ENCODE measurements around the gene AKAP6.

DNA sequence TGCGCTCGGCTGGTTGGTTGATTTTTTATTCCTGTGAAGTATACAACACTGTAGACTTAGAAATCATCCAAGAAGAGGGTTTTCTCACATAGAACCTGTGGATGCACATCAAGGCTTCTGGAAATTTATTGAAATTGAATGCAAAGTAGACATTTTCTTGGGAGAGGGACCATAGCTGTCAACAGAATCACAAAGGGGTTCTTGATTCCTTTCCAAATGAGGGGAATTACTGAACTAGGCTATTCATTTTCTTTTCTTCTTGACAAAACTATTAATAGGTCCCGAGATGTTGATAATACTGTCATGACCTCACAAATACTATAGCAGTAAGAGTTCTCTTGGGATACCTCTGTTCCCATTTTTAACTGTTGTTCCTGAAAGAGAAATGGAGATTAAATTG is 73.9 kb downstream of the AKAP6 start:
- TF ChIP-seq, protein P1, sequence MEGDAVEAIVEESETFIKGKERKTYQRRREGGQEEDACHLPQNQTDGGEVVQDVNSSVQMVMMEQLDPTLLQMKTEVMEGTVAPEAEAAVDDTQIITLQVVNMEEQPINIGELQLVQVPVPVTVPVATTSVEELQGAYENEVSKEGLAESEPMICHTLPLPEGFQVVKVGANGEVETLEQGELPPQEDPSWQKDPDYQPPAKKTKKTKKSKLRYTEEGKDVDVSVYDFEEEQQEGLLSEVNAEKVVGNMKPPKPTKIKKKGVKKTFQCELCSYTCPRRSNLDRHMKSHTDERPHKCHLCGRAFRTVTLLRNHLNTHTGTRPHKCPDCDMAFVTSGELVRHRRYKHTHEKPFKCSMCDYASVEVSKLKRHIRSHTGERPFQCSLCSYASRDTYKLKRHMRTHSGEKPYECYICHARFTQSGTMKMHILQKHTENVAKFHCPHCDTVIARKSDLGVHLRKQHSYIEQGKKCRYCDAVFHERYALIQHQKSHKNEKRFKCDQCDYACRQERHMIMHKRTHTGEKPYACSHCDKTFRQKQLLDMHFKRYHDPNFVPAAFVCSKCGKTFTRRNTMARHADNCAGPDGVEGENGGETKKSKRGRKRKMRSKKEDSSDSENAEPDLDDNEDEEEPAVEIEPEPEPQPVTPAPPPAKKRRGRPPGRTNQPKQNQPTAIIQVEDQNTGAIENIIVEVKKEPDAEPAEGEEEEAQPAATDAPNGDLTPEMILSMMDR (IDR thresholded peaks at IDR 0.05): no peak
- TF ChIP-seq POLR2A (IDR thresholded peaks at IDR 0.05): no peak
